ENCODE data around the gene NAA50.
A peak's percentile ranks its signal among the peaks of the same experiment; 100 is the strongest.

Gene NAA50

GRCh38 chr3:113741620-113742019, 4.4 kb downstream of the NAA50 start:
- no peak for DNase-seq

- no peak for DNase-seq
Observed at GRCh38 chr3:113741086-113741485, 5.0 kb downstream of the NAA50 start.

- DNase-seq, result peak in 1 of 2 experiments; percentile 34
Observed at GRCh38 chr3:113736548-113737089, 9.4 kb downstream of the NAA50 start.

GRCh38 chr3:113731694-113732093, 14.4 kb downstream of the NAA50 start:
- no peak for DNase-seq

GRCh38 chr3:113730550-113730949, 15.5 kb downstream of the NAA50 start:
- no peak for DNase-seq

- no peak for DNase-seq
Observed at GRCh38 chr3:113728661-113729060, 17.4 kb downstream of the NAA50 start.

GRCh38 chr3:113721636-113722035, 24.4 kb downstream of the NAA50 start:
- no peak for DNase-seq

GRCh38 chr3:113719758-113720157, 26.3 kb downstream of the NAA50 start:
- no peak for DNase-seq

- no peak for DNase-seq
Observed at GRCh38 chr3:113719294-113719693, 26.8 kb downstream of the NAA50 start.

GRCh38 chr3:113717818-113718217, 28.2 kb downstream of the NAA50 start:
- DNase-seq, result peak; percentile 36 to 42

GRCh38 chr3:113717308-113717707, 28.7 kb downstream of the NAA50 start:
- no peak for DNase-seq

GRCh38 chr3:113714702-113715101, 31.3 kb downstream of the NAA50 start:
- no peak for DNase-seq

- no peak for DNase-seq
Observed at GRCh38 chr3:113712129-113712528, 33.9 kb downstream of the NAA50 start.

- no peak for DNase-seq
Observed at GRCh38 chr3:113707835-113708234, 38.2 kb downstream of the NAA50 start.

- peak in 1 of 2 experiments; percentile 47 for DNase-seq
Observed at GRCh38 chr3:113698956-113699355, 47.1 kb downstream of the NAA50 start.

- no peak for DNase-seq
Observed at GRCh38 chr3:113698213-113698742, 47.8 kb downstream of the NAA50 start.

- DNase-seq, result no peak
Observed at GRCh38 chr3:113697500-113698090, 48.5 kb downstream of the NAA50 start.

GRCh38 chr3:113696658-113697499, 49.2 kb downstream of the NAA50 start:
- peak; percentile 98 to 99 for DNase-seq

- peak; percentile 81 to 86 for DNase-seq
Observed at GRCh38 chr3:113695786-113696645, 50.0 kb downstream of the NAA50 start, which contains the start of gene USF3. Gene USF3, minus strand, starts transcription at chr3:113696642. Its CDS starts 21,764 bp downstream, at chr3:113674878.

GRCh38 chr3:113695431-113695785, 50.6 kb downstream of the NAA50 start:
- no peak for DNase-seq

GRCh38 chr3:113690482-113690881, 55.6 kb downstream of the NAA50 start:
- no peak for DNase-seq

GRCh38 chr3:113685956-113686721, 59.9 kb downstream of the NAA50 start:
- DNase-seq, result no peak

Measured in activated T-cell treated with anti-CD3 and anti-CD28 coated beads, Interleukin-2, amount 50 U/mL, for 48 hours (primary cell).